CD8-positive, alpha-beta memory T cell (primary cell): ENCODE measurements around the gene GALM. TPM values are rescaled to one million over a fixed set of nuclear protein-coding genes. Genes with fewer than 3 reads are reported as not detected.
A peak's percentile ranks its signal among the peaks of the same experiment; 100 is the strongest.

Experiments used
- CTCF ChIA-PET: fragments of 350-600 bp; sonication (Branson Sonifier 250); formaldehyde crosslinking; loops from one replicate; lab custom pipeline; 2021; ENCODE audit warnings: antibody characterized with exemption; lab: Charles Lee
- POLR2A ChIA-PET: fragments of 350-600 bp; sonication (Branson Sonifier 250); formaldehyde crosslinking; loops from one replicate; lab custom pipeline; 2021; ENCODE audit warnings: antibody characterized with exemption; lab: Charles Lee
- DNase-seq, 5 donors: peaks; one replicate each; pipeline versions ENCODE4 v3.0.0 to v3.0.0-alpha.2; 2020 to 2022; ENCODE audit warnings: mixed read lengths in 1 of 5
- H3K27ac ChIP-seq: one replicate; pipeline ENCODE4 v1.7.0; 2013; ENCODE audit warnings: low read depth, mild to moderate bottlenecking, low read length, moderate library complexity
- H3K27me3 ChIP-seq: 2 replicates; pipeline ENCODE4 v1.7.0; 2013; ENCODE audit warnings: low read length, mild to moderate bottlenecking; ENCODE audit not compliant: insufficient read depth, poor library complexity, severe bottlenecking
- H3K36me3 ChIP-seq: 2 replicates; pipeline ENCODE4 v1.7.0; 2013; ENCODE audit warnings: mild to moderate bottlenecking, low read length, moderate library complexity; ENCODE audit not compliant: insufficient read depth
- H3K4me1 ChIP-seq: 2 replicates; pipeline ENCODE4 v1.7.0; 2013; ENCODE audit warnings: mild to moderate bottlenecking, low read length, moderate library complexity; ENCODE audit not compliant: insufficient read depth
- H3K4me3 ChIP-seq: 2 replicates; pipeline ENCODE4 v1.7.0; 2013; ENCODE audit warnings: mild to moderate bottlenecking, low read length
- H3K9me3 ChIP-seq: 2 replicates; pipeline ENCODE4 v1.7.0; 2013; ENCODE audit warnings: mild to moderate bottlenecking, low read length
- H3K27ac Mint-ChIP-seq, 8 donors: one replicate each; pipeline ENCODE4 v1.8.0; 2020 to 2021; ENCODE audit warnings: mixed read lengths in 8 of 8, mild to moderate bottlenecking in 6 of 8, inconsistent platforms in 3 of 8, moderate library complexity in 3 of 8
- H3K27me3 Mint-ChIP-seq, 2 donors: one replicate each; pipeline ENCODE4 v1.8.0; 2020 to 2021; ENCODE audit warnings: mixed read lengths in 2 of 2, mild to moderate bottlenecking in 1 of 2, moderate library complexity in 1 of 2
- H3K36me3 Mint-ChIP-seq, 3 donors: one replicate each; pipeline ENCODE4 v1.8.0; 2020 to 2021; ENCODE audit warnings: mixed read lengths in 3 of 3, inconsistent platforms in 1 of 3, mild to moderate bottlenecking in 1 of 3
- H3K4me1 Mint-ChIP-seq, 3 donors: one replicate each; pipeline ENCODE4 v1.8.0; 2020 to 2021; ENCODE audit warnings: mixed read lengths in 3 of 3, inconsistent platforms in 1 of 3, mild to moderate bottlenecking in 1 of 3
- H3K4me3 Mint-ChIP-seq, 7 donors: one replicate each; pipeline ENCODE4 v1.8.0; 2020 to 2021; ENCODE audit warnings: mixed read lengths in 7 of 7, mild to moderate bottlenecking in 6 of 7, moderate library complexity in 4 of 7, inconsistent platforms in 2 of 7
- H3K9me3 Mint-ChIP-seq, 5 donors: one replicate each; pipeline ENCODE4 v1.8.0; 2020 to 2022; ENCODE audit warnings: mixed read lengths in 5 of 5, mild to moderate bottlenecking in 3 of 5, moderate library complexity in 2 of 5, inconsistent platforms in 1 of 5
- polyA plus RNA-seq: library from polyadenylated mRNA; unstranded; fragments of 300-500 nt; fragmentation: Illumina TruSeq; gene quantifications from one replicate; pipeline ENCODE4 v1.2.3, GENCODE V29; 2021
- total RNA-seq, 2 experiments: library from RNA; stranded (reverse); gene quantifications; one replicate each; pipeline ENCODE4 v1.2.3, GENCODE V29; 2021

Gene GALM
- total and polyA plus RNA-seq, 3 experiments from 2014 or later: 51.4 to 109 (median 107) TPM

DNA sequence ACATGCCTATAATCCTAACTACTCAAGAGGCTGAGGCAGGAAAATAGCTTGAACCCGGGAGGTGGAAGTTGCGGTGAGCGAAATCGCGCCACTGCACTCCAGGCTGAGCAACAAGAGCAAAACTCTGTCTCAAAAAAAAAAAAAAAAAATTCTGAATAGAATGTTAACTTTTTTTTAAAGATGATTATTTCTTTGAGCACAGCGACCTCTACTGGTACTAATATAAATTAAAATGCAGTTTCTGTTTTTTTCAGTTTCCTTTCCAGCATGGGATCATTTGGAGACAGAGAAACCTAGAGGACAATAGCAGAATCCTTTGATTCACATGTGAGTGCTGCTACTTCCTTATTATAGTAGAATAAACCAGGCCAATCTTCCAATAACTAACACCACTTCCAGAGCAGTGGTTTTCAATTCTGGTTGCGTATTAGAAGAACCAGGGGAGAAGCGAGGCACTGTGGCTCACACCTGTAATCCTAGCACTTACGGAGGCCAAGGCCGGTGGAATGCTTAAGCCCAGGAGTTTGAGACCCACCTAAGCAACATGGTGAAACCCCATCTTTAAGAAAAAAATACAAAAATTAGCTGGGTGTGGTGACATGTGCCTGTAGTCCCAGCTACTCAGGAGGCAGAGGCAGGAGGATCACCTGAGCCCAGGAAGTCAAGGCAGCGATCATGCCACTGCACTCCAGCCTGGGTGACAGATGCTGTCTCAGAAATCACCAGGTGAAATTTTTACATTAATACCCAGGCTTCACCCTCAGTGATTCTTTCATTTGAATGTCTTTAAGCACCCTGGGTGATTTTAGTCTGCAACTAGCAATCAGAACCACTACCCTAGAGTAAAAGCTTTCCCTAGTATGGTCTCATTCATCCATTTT, 75.2 kb downstream of the GALM start:
- Histone ChIP-seq H3K4me1 (peaks cover 26% of the 10 kb centered on the region), H3K27me3 (no peaks in the 10 kb centered on the region), H3K27ac (no peak overlapping the region), H3K36me3 (peaks cover 29% of the 10 kb centered on the region), H3K4me3 (no peak overlapping the region), H3K9me3 (no peaks in the 10 kb centered on the region)
- peak overlapping the region; percentile 18 to 99 (median 82) for H3K27ac Mint-ChIP-seq
- peaks cover 7 to 79% (median 15%) of the 10 kb centered on the region in 3 donors for H3K36me3 Mint-ChIP-seq
- no peaks in the 10 kb centered on the region for H3K9me3 Mint-ChIP-seq
- ChIA-PET CTCF (interaction anchor here (0.6 to 3.9 kb wide), 27 partner anchors 9 to 229 kb away, joined by 3 to 26 read pairs (median 3); partner anchors contain the start of genes HNRNPLL and SRSF7), POLR2A (interaction anchor here (0.6 to 3.3 kb wide), 6 partner anchors 10 to 204 kb away, joined by 3 to 26 read pairs (median 4); partner anchors contain the start of gene SRSF7)
- H3K4me1 Mint-ChIP-seq: peaks cover 47 to 70% (median 69%) of the 10 kb centered on the region in 3 donors
- no peaks in the 10 kb centered on the region for H3K27me3 Mint-ChIP-seq
- DNase-seq: peak in 3 of 5 donors; percentile 49 to 62 (median 54)
- H3K4me3 Mint-ChIP-seq: peak overlapping the region in 5 of 7 donors; percentile 12 to 68 (median 47)

DNA sequence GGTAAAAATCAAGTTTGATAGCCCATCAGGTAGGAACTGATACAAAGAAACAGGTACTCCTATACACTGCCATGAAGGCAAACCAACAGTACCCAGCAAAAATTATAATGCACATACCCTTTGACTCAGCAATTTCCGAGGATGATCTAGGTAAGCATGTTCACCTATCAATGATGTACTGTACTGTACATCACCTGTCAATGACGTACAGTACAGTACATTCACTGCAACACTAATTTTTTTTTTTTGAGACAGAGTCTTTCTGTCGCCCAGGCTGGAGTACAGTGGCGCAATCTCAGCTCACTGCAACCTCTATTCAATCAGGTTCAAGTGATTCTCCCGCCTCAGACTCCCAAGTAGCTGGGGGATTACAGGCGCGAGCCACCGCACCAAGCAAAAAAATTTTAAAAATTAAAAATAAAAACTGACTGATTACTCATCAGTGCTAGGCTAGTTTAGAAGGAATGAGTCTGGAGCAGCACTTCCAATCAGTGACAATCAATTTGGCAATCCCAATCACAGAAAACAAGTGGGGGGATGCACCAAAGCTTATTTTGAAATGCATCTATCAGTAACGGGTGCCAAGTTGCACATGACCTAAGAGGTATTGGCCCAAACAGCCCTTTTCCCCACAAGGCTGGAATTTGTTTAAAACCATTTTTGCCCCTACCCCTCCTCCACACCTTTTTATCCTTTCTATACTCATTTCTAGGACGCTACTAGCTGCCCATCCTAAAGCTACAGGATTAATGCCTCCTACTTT, 77.1 kb downstream of the GALM start:
- Mint-ChIP-seq H3K27me3 (no peaks in the 10 kb centered on the region), H3K4me3 (peak overlapping the region in 2 of 7 donors; percentile 8 to 60), H3K36me3 (peaks cover 24 to 83% (median 32%) of the 10 kb centered on the region in 3 donors), H3K9me3 (no peaks in the 10 kb centered on the region), H3K27ac (peak overlapping the region in 5 of 8 donors; percentile 25 to 99 (median 41)), H3K4me1 (peaks cover 64 to 87% (median 86%) of the 10 kb centered on the region in 3 donors)
- no peaks in the 10 kb centered on the region for H3K9me3 ChIP-seq
- ChIA-PET CTCF (interaction anchor here (0.8 to 3.9 kb wide), 15 partner anchors 9 to 209 kb away, joined by 3 to 26 read pairs (median 4); partner anchors contain the start of gene HNRNPLL), POLR2A (interaction anchor here (0.6 to 3.3 kb wide), 3 partner anchors 8 to 162 kb away, joined by 3 to 26 read pairs (median 3); partner anchors contain the start of gene SRSF7)
- H3K4me1 ChIP-seq: peaks cover 45% of the 10 kb centered on the region
- H3K4me3 ChIP-seq: no peak overlapping the region
- no peak overlapping the region for H3K27ac ChIP-seq
- no peaks in the 10 kb centered on the region for H3K27me3 ChIP-seq
- DNase-seq: no peak
- H3K36me3 ChIP-seq: peaks cover 48% of the 10 kb centered on the region

DNA sequence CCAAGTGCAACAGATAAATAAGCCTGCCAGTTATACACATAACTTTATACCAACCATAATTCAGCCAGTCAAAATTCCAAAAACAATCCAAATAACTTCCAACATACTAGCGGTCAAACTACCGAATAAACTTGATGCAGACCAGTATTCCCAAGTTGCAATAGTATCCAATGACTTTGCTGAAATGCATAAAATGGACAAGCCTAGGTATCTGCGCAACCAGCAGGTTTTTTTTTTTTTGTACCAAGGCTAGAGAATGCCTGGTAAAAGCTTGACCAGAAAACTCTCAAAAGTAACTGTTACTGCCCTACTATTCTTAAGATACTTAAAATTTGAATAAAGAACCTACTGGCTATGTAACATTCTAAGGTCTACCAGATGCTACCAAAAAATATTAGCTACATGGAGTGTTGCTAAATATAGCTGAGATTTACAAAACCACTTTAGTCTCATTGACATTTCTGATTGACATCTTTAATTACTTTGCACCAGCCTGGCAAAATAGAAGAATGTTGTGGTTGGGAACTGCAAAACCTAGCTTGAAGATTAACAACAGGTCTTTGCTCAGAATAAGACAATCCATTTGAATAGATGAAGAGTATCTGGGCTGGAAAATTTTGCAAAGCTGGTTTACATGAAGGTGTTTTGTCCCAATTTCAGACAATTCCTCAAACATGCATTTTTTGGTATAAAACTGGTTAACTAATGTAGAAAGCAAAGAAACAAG, 77.9 kb downstream of the GALM start:
- H3K27me3 ChIP-seq: no peaks in the 10 kb centered on the region
- no peaks in the 10 kb centered on the region for H3K9me3 ChIP-seq
- peak overlapping the region in 7 of 8 donors; percentile 41 to 99 (median 75) for H3K27ac Mint-ChIP-seq
- H3K27ac ChIP-seq: no peak overlapping the region
- CTCF ChIA-PET: interaction anchor here (0.8 to 3.9 kb wide), 15 partner anchors 10 to 210 kb away, joined by 3 to 18 read pairs (median 4); partner anchors contain the start of gene HNRNPLL
- peak overlapping the region in 3 of 7 donors; percentile 17 to 50 (median 31) for H3K4me3 Mint-ChIP-seq
- POLR2A ChIA-PET: interaction anchor here (0.6 to 0.8 kb wide), 3 partner anchors 28 to 158 kb away, joined by 3 to 5 read pairs (median 3); no protein-coding TSS in a partner anchor
- H3K4me1 ChIP-seq: peaks cover 53% of the 10 kb centered on the region
- no peak for DNase-seq
- H3K4me3 ChIP-seq: no peak overlapping the region
- H3K36me3 Mint-ChIP-seq: peaks cover 31 to 83% (median 39%) of the 10 kb centered on the region in 3 donors
- H3K27me3 Mint-ChIP-seq: peaks cover 0 to 2% of the 10 kb centered on the region in 2 donors
- no peaks in the 10 kb centered on the region for H3K9me3 Mint-ChIP-seq
- peaks cover 70 to 89% (median 89%) of the 10 kb centered on the region in 3 donors for H3K4me1 Mint-ChIP-seq
- H3K36me3 ChIP-seq: peaks cover 56% of the 10 kb centered on the region

DNA sequence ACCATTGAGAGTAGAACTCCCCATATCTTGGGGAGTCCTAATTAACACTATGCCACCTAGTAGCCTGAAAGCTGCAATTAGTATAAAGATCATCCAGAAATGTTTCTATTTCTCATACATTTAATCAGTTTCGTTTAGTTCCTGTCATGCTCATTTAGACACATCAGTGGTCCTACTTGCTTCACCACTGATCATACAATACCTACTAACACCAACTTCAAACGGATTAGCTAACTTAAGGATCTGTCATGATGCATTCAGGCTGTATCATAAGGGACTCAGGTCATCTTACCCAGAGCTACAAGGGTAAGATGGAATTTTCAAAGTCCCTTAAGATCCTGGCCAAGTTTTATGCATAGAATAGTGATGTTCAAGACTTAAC, 78.5 kb downstream of the GALM start:
- Mint-ChIP-seq H3K4me3 (peak overlapping the region in 3 of 7 donors; percentile 17 to 50 (median 31)), H3K4me1 (peaks cover 73 to 90% (median 90%) of the 10 kb centered on the region in 3 donors), H3K27me3 (peaks cover 0 to 2% of the 10 kb centered on the region in 2 donors), H3K36me3 (peaks cover 37 to 84% (median 41%) of the 10 kb centered on the region in 3 donors), H3K9me3 (no peaks in the 10 kb centered on the region), H3K27ac (peak overlapping the region in 6 of 8 donors; percentile 41 to 99 (median 78))
- no peak for DNase-seq
- H3K36me3 ChIP-seq: peaks cover 59% of the 10 kb centered on the region
- H3K4me1 ChIP-seq: peaks cover 59% of the 10 kb centered on the region
- H3K27me3 ChIP-seq: no peaks in the 10 kb centered on the region
- no peaks in the 10 kb centered on the region for H3K9me3 ChIP-seq
- H3K4me3 ChIP-seq: no peak overlapping the region
- ChIA-PET POLR2A (interaction anchor here (0.6 to 0.8 kb wide), 3 partner anchors 28 to 158 kb away, joined by 3 to 5 read pairs (median 3); no protein-coding TSS in a partner anchor), CTCF (interaction anchor here (0.8 to 3.9 kb wide), 7 partner anchors 11 to 209 kb away, joined by 3 to 18 read pairs (median 6); partner anchors contain the start of gene HNRNPLL)
- H3K27ac ChIP-seq: no peak overlapping the region

DNA sequence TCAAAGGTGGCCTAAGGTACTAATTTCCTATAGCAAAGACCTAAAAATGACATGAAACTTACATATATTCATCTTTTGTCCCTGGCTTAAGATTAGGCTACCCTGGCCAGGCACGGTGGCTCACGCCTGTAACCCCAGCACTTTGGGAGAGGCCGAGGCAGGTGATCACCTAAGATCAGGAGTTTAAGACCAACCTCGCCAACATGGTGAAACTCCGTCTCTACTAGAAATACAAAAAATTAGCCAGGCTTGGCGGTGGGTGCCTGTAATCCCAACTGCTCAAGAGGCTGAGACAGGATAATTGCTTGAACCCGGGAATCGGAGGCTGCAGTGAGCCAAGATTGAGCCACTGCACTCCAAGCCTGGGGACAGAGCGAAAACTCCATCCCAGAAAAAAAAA, 79.4 kb downstream of the GALM start:
- no peak for DNase-seq

DNA sequence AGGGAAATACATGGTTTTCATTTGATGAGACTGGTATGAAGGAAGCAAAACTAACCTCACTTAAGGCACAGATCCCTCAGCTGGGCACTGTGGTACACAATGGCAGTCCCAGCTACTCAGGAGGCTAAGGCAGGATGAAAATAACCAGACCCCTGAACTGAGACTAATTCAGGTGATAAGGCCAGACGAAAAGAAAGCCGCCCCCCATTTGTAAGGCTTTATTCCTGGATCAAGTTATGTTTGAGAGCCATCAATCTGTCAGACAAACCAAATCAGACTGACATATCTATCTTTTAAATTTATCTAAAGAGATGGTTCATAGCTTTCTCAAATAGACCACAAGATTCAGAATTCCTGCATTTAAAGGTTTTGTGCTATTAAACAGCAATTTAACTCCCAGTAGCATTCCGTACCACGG, 81.1 kb downstream of the GALM start:
- Mint-ChIP-seq H3K27me3 (peaks cover 0 to 18% of the 10 kb centered on the region in 2 donors), H3K4me1 (peaks cover 79 to 87% (median 84%) of the 10 kb centered on the region in 3 donors), H3K9me3 (peaks cover 0 to 4% (median 3%) of the 10 kb centered on the region in 5 donors), H3K27ac (peak overlapping the region; percentile 81 to 100 (median 92)), H3K4me3 (peak overlapping the region; percentile 90 to 100 (median 99)), H3K36me3 (peaks cover 47 to 89% (median 48%) of the 10 kb centered on the region in 3 donors)
- no peaks in the 10 kb centered on the region for H3K9me3 ChIP-seq
- no peak overlapping the region for H3K27ac ChIP-seq
- no peak overlapping the region for H3K4me3 ChIP-seq
- POLR2A ChIA-PET: interaction anchor here (0.6 to 1.8 kb wide), 5 partner anchors 19 to 183 kb away, joined by 3 to 7 read pairs (median 3); no protein-coding TSS in a partner anchor
- DNase-seq: no peak
- peaks cover 65% of the 10 kb centered on the region for H3K4me1 ChIP-seq
- H3K36me3 ChIP-seq: peaks cover 65% of the 10 kb centered on the region
- CTCF ChIA-PET: interaction anchor here (0.5 to 3.4 kb wide), 6 partner anchors 15 to 239 kb away, joined by 3 to 10 read pairs (median 3); no protein-coding TSS in a partner anchor
- no peaks in the 10 kb centered on the region for H3K27me3 ChIP-seq

More for the DNA sequence above, 79.4 kb downstream of the GALM start:
- no peaks in the 10 kb centered on the region for H3K9me3 Mint-ChIP-seq
- H3K9me3 ChIP-seq: no peaks in the 10 kb centered on the region
- POLR2A ChIA-PET: no interaction called here
- H3K27ac ChIP-seq: no peak overlapping the region
- peak overlapping the region; percentile 44 to 100 (median 80) for H3K27ac Mint-ChIP-seq
- H3K27me3 ChIP-seq: no peaks in the 10 kb centered on the region
- peaks cover 43 to 89% (median 46%) of the 10 kb centered on the region in 3 donors for H3K36me3 Mint-ChIP-seq
- CTCF ChIA-PET: interaction anchor here (1.1 kb wide), 1 partner anchor 169 kb away, joined by 3 read pairs; no protein-coding TSS in a partner anchor
- peaks cover 64% of the 10 kb centered on the region for H3K4me1 ChIP-seq
- peaks cover 0 to 9% of the 10 kb centered on the region in 2 donors for H3K27me3 Mint-ChIP-seq
- H3K4me1 Mint-ChIP-seq: peaks cover 73 to 88% (median 87%) of the 10 kb centered on the region in 3 donors
- H3K4me3 Mint-ChIP-seq: peak overlapping the region; percentile 23 to 100 (median 99)
- H3K4me3 ChIP-seq: no peak overlapping the region
- peaks cover 65% of the 10 kb centered on the region for H3K36me3 ChIP-seq
